RPMI8226 (cell line): ENCODE results near the gene PERM1.
A peak's percentile ranks its signal among the peaks of the same experiment; 100 is the strongest.

Source experiments
- DNase-seq: peaks from one replicate; pipeline ENCODE4 v3.0.0-alpha.2; 2015

PERM1 gene

GRCh38 chr1:945688-946556, 36.0 kb downstream of the PERM1 start:
- no peak for DNase-seq

- DNase-seq, result peak; percentile 56
These were observed 37.3 kb downstream of the PERM1 start for GRCh38 chr1:944341-945325.

- DNase-seq, result no peak
These were observed 38.1 kb downstream of the PERM1 start for GRCh38 chr1:943545-944340.

- DNase-seq, result no peak
These were observed 38.9 kb downstream of the PERM1 start for GRCh38 chr1:942864-943533.

- DNase-seq, result peak; percentile 68
These were observed 39.5 kb downstream of the PERM1 start for GRCh38 chr1:942411-942821.

GRCh38 chr1:941588-942383, 40.1 kb downstream of the PERM1 start:
- DNase-seq, result peak; percentile 87

- DNase-seq, result no peak
These were observed 40.8 kb downstream of the PERM1 start for GRCh38 chr1:941015-941587.

GRCh38 chr1:940107-941014, 41.5 kb downstream of the PERM1 start:
- DNase-seq, result peak; percentile 91

GRCh38 chr1:939511-940106, 42.3 kb downstream of the PERM1 start:
- no peak for DNase-seq

GRCh38 chr1:938711-939489, 43.0 kb downstream of the PERM1 start:
- DNase-seq, result no peak

- peak; percentile 80 for DNase-seq
These were observed 43.7 kb downstream of the PERM1 start for GRCh38 chr1:938088-938683.

- DNase-seq, result no peak
These were observed 44.4 kb downstream of the PERM1 start for GRCh38 chr1:937521-937920.

GRCh38 chr1:936348-937264, 45.3 kb downstream of the PERM1 start:
- DNase-seq, result no peak

GRCh38 chr1:935751-936231, 46.1 kb downstream of the PERM1 start:
- peak; percentile 84 for DNase-seq

GRCh38 chr1:934991-935750, 46.7 kb downstream of the PERM1 start:
- DNase-seq, result no peak

GRCh38 chr1:933603-933940, 48.3 kb downstream of the PERM1 start:
- no peak for DNase-seq
